A549 (cell line): Measurements from ENCODE around the gene CCDC142.

Experiments used
- CBX8 ChIP-seq: fragments of 200-600 bp; sonication (generic); IDR thresholded peaks from 2 replicates; pipeline ENCODE4 v1.6.1; 2016
- CTCF ChIP-seq: fragments of >200 bp; sonication (Bioruptor Twin); formaldehyde crosslinking; IDR thresholded peaks from 3 replicates; pipeline ENCODE4 v1.5.1; 2016
- EHMT2 ChIP-seq: fragments of 200-600 bp; sonication (generic); IDR thresholded peaks from 2 replicates; pipeline ENCODE4 v1.6.1; 2016; ENCODE audit warnings: antibody characterized with exemption, low read depth, mild to moderate bottlenecking, moderate library complexity
- EP300 ChIP-seq, 2 experiments: fragments of >200 bp; sonication (Bioruptor Twin); formaldehyde crosslinking; IDR thresholded peaks; 2 replicates in 1 of 2; 3 replicates in 1 of 2; pipeline ENCODE4 v1.6.1; 2016 to 2017
- HOXA7 ChIP-seq: fragments of 250-450 bp; sonication (Bioruptor Pico); IDR thresholded peaks from 2 replicates; pipeline ENCODE4 v1.5.0; 2020; ENCODE audit warnings: mild to moderate bottlenecking, moderate library complexity
- MAX ChIP-seq: IDR thresholded peaks from 2 replicates; pipeline ENCODE4 v1.6.1; 2012
- NFE2L2 ChIP-seq: fragments of 150-350 bp; conservative IDR thresholded peaks from 2 replicates; pipeline ENCODE4 v1.6.1; 2014; ENCODE audit warnings: low read length
- NR3C1 ChIP-seq: fragments of >200 bp; sonication (Bioruptor Twin); formaldehyde crosslinking; IDR thresholded peaks from 3 replicates; pipeline ENCODE4 v1.6.1; 2017
- POLR2A ChIP-seq: IDR thresholded peaks from 2 replicates; pipeline ENCODE4 v1.6.1; 2012; ENCODE audit warnings: mild to moderate bottlenecking, low read length
- RNF2 ChIP-seq: fragments of 200-600 bp; sonication (generic); IDR thresholded peaks from 2 replicates; pipeline ENCODE4 v1.6.1; 2016; ENCODE audit warnings: low read depth, mild to moderate bottlenecking, antibody characterized with exemption, moderate library complexity, borderline replicate concordance
- ZSCAN20 ChIP-seq: fragments of 250-450 bp; sonication (Bioruptor Pico); IDR thresholded peaks from 2 replicates; pipeline ENCODE4 v1.8.0; 2022; ENCODE audit warnings: mild to moderate bottlenecking, moderate library complexity

- TF ChIP-seq ZSCAN20 (CRISPR knock-in tag), result no peak
- no peak for TF ChIP-seq HOXA7 (CRISPR knock-in tag)
- TF ChIP-seq CTCF, result no peak
- no peak for TF ChIP-seq MAX
- no peak for TF ChIP-seq EP300 (IDR thresholded peaks at IDR 0.05)
- no peak for TF ChIP-seq RNF2
- no peak for TF ChIP-seq NFE2L2
- no peak for TF ChIP-seq NR3C1
- no peak for TF ChIP-seq CBX8
- no peak for TF ChIP-seq POLR2A
- no peak for TF ChIP-seq EHMT2
Observed at GRCh38 chr2:74527741-74528140, 44.9 kb upstream of the CCDC142 start.
